Frontal cortex (tissue), 4 donors: ENCODE data around the gene PBX4. TPM values are rescaled to one million over a fixed set of nuclear protein-coding genes. Genes with fewer than 3 reads are reported as not detected.

Experiments
- DNase-seq, 2 donors: peaks; one replicate each; pipeline ENCODE4 v3.0.0; 2012; ENCODE audit warnings: low spot score in 2 of 2
- FAIRE-seq: peaks from 2 replicates; lab custom pipeline; 2012; peaks lifted over from hg19 to GRCh38; lab: Jason Lieb, UNC
- total RNA-seq: library from RNA; depleted of rRNA; stranded (reverse); fragments of >200 nt; gene quantifications from one replicate; pipeline ENCODE4 v1.2.3, GENCODE V29; 2014
- donor health status: control.
- donor health status: control.
- donor health status: control.

Gene PBX4
- total RNA-seq, 1 donor from 2014 or later: 11.4 TPM

GRCh38 chr19:19562665-19563347 is 55.7 kb downstream of the PBX4 start:
- FAIRE-seq (no peak), DNase-seq (no peak)

- FAIRE-seq (no peak), DNase-seq (no peak)
Measured at GRCh38 chr19:19561946-19562664, 56.4 kb downstream of the PBX4 start.

- FAIRE-seq (no peak), DNase-seq (no peak)
Measured at GRCh38 chr19:19559931-19560330, 58.6 kb downstream of the PBX4 start.

GRCh38 chr19:19558636-19559035 is 59.9 kb downstream of the PBX4 start:
- FAIRE-seq: no peak

GRCh38 chr19:19558055-19558454 is 60.4 kb downstream of the PBX4 start:
- DNase-seq (no peak), FAIRE-seq (no peak)

More at GRCh38 chr19:19558636-19559035, 59.9 kb downstream of the PBX4 start:
- no peak for DNase-seq

- DNase-seq (peak; percentile 26 to 63), FAIRE-seq (no peak)
Measured at GRCh38 chr19:19554074-19555023, 64.1 kb downstream of the PBX4 start.

- no peak for DNase-seq
- FAIRE-seq: no peak
Measured at GRCh38 chr19:19553670-19554069, 64.8 kb downstream of the PBX4 start.

- FAIRE-seq (no peak), DNase-seq (no peak)
Measured at GRCh38 chr19:19552798-19553197, 65.7 kb downstream of the PBX4 start.

GRCh38 chr19:19551853-19552192 is 66.7 kb downstream of the PBX4 start:
- FAIRE-seq (no peak), DNase-seq (no peak)

- DNase-seq: no peak
- FAIRE-seq: no peak
Measured at GRCh38 chr19:19550972-19551852, 67.3 kb downstream of the PBX4 start.

- FAIRE-seq (no peak), DNase-seq (no peak)
Measured at GRCh38 chr19:19550485-19550929, 68.0 kb downstream of the PBX4 start.

- no peak for FAIRE-seq
- DNase-seq: no peak
Measured at GRCh38 chr19:19549804-19550464, 68.6 kb downstream of the PBX4 start.

- FAIRE-seq (no peak), DNase-seq (no peak)
Measured at GRCh38 chr19:19548915-19549759, 69.3 kb downstream of the PBX4 start.

- FAIRE-seq (no peak), DNase-seq (no peak)
Measured at GRCh38 chr19:19547674-19548336, 70.7 kb downstream of the PBX4 start.

- FAIRE-seq (no peak), DNase-seq (peak in 1 of 2 donors; percentile 25)
Measured at GRCh38 chr19:19546751-19547162, 71.7 kb downstream of the PBX4 start.

- FAIRE-seq: no peak
- no peak for DNase-seq
Measured at GRCh38 chr19:19545707-19546106, 72.8 kb downstream of the PBX4 start.

- no peak for FAIRE-seq
Measured at GRCh38 chr19:19544954-19545591, 73.4 kb downstream of the PBX4 start.

More at GRCh38 chr19:19544954-19545591, 73.4 kb downstream of the PBX4 start:
- no peak for DNase-seq
